RWPE1 (cell line): ENCODE results near the gene OARD1.

Source experiments
- CTCF ChIA-PET: fragments of 350-600 bp; sonication (Branson Sonifier 250); formaldehyde crosslinking; extraction: SDS; loops from one replicate; lab custom pipeline; 2021; lab: Yijun Ruan, JAX
- POLR2A ChIA-PET: fragments of 400-600 bp; formaldehyde crosslinking; extraction: SDS; loops from one replicate; lab custom pipeline; 2020; ENCODE audit warnings: antibody characterized with exemption; ENCODE audit not compliant: low non-redundant PET; lab: Yijun Ruan, JAX
- DNase-seq: peaks from one replicate; pipeline ENCODE4 v3.0.0; 2012; ENCODE audit warnings: low spot score
- H3K27ac ChIP-seq: fragments of 450-650 bp; 2 replicates; pipeline ENCODE4 v1.5.1; 2017
- TF ChIP-seq, protein P1 (sequence below): fragments of 450-650 bp; conservative IDR thresholded peaks from 2 replicates; pipeline ENCODE4 v1.5.1; 2017; ENCODE audit warnings: low read depth, mild to moderate bottlenecking

OARD1 gene

DNA sequence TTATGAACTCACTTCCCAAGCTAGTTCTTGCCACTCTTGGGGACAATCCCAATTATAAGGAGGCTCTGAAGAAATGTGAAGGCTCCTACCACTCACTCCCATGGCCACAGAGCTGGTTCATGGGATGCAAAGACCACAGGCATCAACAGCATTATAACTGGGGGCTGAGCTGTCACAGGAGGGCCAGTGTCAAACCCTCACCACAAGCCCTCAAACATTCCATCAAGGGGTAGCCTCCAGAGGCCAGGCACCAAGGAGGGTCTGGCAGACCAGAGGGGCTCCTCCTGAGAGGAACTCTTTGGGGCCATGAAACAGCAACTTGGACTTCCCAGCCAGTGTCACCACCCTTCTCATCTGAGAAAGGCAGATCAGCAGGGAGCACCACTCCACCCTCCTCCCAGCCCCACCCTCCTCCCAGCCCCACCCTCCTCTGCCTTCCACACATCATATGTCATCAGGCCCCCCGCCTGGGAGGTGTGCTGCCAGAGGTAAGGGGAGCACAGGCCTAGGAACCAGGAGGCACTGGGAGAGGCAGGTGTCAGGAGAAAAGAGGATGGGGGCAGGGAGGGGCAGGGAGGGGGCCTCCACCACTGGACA is 31.1 kb downstream of the OARD1 start:
- ChIA-PET POLR2A (no interaction called here), CTCF (interaction anchor here (1.4 kb wide), 1 partner anchor 14 kb away, joined by 3 read pairs; no protein-coding TSS in a partner anchor)
- DNase-seq, result no peak
- no peak overlapping the region for H3K27ac ChIP-seq
- TF ChIP-seq, protein P1, sequence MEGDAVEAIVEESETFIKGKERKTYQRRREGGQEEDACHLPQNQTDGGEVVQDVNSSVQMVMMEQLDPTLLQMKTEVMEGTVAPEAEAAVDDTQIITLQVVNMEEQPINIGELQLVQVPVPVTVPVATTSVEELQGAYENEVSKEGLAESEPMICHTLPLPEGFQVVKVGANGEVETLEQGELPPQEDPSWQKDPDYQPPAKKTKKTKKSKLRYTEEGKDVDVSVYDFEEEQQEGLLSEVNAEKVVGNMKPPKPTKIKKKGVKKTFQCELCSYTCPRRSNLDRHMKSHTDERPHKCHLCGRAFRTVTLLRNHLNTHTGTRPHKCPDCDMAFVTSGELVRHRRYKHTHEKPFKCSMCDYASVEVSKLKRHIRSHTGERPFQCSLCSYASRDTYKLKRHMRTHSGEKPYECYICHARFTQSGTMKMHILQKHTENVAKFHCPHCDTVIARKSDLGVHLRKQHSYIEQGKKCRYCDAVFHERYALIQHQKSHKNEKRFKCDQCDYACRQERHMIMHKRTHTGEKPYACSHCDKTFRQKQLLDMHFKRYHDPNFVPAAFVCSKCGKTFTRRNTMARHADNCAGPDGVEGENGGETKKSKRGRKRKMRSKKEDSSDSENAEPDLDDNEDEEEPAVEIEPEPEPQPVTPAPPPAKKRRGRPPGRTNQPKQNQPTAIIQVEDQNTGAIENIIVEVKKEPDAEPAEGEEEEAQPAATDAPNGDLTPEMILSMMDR, result no peak

DNA sequence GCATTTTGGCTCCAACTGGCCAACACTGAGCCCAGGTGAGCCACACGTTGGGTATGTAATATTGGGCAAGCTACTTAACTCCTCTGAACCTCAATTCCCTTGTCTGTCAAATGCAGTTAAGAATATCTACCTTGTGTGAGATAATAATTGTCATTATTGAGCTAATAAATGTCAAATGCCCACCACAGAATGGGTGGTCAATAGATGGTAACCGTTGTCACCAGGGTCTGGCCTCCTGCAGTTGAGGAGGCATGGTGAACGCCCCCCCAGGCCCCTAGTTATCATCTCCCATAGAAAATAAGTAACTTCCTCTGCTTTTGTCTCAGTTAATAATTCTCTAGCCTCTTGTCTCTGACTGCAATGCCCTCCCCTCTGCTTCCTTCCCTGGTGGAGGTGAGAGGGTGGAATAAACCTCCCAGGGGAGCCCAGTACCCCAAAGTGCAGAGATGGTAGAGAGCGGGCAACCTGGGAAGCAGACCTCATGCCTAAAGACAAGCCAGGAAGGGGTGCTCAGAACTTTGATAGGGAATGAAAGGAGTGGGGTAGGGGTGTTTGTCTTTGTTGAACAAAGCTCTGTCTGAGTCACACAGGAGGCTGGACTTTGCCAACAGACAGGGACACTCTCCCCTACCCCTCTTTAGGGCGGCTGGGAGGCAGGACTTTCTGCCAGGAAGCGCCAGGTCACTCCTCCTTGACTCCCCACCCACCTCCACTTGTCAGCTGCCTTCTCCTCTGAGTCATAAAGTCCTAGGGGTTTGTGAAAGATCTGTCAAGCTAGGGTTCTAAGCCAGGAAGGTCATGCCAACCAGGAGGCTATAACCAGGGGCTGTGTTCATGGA is 31.8 kb downstream of the OARD1 start:
- CTCF ChIA-PET, result no interaction called here
- POLR2A ChIA-PET, result no interaction called here
- H3K27ac ChIP-seq, result no peak overlapping the region
- DNase-seq, result peak; percentile 38
- TF ChIP-seq, protein P1, result no peak

DNA sequence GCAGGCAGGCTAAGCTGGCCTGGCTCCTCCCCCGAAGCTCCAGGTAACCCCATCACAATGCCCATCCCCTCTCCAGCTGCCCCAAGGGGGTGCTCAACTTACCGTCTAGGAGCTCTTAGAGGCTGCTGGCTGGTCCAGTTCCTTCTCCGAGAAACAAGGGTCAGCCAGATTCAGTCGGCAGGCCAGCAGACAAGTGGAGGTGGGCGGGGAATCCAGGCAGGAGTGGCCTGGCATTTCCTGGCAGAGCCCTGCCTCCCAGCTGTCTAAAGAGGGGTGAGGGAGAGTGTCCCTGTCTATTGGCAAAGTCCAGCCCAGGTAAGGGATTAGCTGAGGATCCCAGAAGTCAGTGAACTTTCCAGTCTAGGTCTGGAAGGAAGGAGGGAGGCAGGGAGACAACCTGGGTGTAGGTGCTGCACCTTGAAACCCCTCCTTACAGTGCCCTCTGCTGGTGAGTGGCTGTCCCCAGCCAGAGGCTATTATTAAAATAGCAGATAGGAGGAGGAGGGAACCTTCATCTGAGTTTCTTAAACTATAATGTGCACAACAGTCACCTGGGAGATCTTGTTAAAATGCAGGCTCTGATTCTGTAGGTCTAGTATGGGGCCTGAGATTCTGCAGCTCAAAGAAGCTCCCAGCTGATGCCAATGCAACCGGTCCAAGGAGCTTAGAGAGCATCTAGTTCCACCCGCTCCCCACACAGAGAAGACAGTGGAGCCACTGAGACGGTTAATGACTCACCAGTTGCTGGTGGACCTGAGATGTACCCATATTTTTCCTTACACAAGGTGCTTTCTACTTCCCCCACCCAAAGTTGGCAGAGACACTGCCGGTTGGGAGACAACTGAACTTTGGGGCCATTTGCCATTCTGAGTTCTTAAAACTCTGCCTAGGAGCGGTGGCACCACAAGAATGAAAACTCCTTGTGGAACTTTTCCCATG is 32.8 kb downstream of the OARD1 start, which contains the start of gene UNC5CL:
Gene UNC5CL, minus strand, starts transcription at position 162 of the 939 bp plus-strand sequence. CDS start 4,147 bp downstream, outside the sequence.
- TF ChIP-seq, protein P1, result no peak
- ChIA-PET POLR2A (no interaction called here), CTCF (interaction anchor here (0.6 to 1.2 kb wide), 3 partner anchors 9 to 1776 kb away, joined by 3 to 5 read pairs (median 3); no protein-coding TSS in a partner anchor)
- DNase-seq, result peak; percentile 39
- H3K27ac ChIP-seq, result no peak within 1 kb of the TSS

DNA sequence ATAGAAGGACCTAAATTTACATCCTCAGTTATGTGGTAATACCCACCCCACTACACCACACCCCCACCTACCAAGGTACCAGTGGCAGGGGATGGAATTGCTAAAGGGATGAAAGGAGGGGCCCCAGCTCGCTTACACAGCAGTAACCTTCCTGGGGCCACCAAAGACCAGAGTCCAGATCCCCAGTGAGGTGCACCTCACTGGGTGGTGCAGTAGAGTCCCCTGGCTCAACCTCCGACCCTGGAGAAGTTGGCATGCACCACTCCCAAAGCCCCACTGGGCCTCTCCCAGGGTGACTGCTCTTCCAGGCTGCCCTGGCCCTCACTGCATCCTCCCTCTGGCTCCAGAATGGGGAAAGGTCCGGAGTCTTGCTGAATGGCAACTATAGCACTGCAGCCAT is 34.0 kb downstream of the OARD1 start:
- POLR2A ChIA-PET, result no interaction called here
- CTCF ChIA-PET, result interaction anchor here (0.7 kb wide), 1 partner anchor 11 kb away, joined by 3 read pairs; no protein-coding TSS in a partner anchor
- TF ChIP-seq, protein P1, result no peak
- H3K27ac ChIP-seq, result no peak overlapping the region
- DNase-seq, result no peak

DNA sequence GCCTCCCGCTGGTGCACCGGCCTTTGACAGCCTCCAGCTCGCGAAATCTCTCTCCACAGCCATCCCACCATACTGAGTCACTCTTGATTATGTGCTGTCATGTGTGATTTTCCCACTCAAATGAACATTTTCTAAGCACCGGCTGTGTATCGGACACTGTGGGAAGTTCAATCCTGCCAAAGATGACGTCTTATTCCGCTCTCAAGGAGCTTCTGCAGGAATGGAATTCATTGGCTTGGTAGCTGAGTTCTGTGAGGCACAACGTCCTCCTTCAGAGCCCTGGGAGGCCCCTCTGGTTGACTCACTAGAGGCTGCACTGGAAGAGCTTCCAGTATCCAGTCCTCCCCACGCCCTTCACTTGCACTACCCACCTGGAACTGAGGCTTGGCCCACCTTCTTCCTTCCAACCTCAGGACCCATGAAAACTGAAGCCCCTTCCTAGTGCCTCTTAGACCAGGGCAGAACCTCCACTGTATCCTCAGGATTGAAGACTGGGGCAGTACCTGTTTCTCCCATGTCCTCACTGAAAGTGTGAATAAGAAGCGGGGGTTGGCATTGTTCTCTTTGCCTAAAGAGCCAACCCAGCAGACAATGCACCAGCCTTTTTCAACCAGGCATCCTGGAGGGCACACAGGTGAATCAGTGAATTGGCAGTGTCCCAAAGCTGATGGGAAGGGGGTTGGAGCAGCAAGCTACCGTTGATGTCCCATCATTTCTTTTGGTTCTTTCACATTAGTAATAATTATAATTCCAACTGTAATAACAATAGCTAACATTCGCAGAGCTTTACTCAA is 34.9 kb downstream of the OARD1 start:
- TF ChIP-seq, protein P1, result no peak
- ChIA-PET POLR2A (no interaction called here), CTCF (interaction anchor here (0.5 to 0.7 kb wide), 2 partner anchors 12 to 182 kb away, joined by 3 read pairs; no protein-coding TSS in a partner anchor)
- no peak overlapping the region for H3K27ac ChIP-seq
- DNase-seq, result no peak
